HCT116 (cell line): ENCODE measurements around the gene CASK. TPM values are rescaled to one million over a fixed set of nuclear protein-coding genes. Genes with fewer than 3 reads are reported as not detected.
A peak's percentile ranks its signal among the peaks of the same experiment; 100 is the strongest.

Experiments used
- ATAC-seq: fragments of 200-7000 bp; cut with Tn5 transposase; 2 replicates; pipeline ENCODE4 v1.9.1; 2020; ENCODE audit warnings: mild to moderate bottlenecking, moderate library complexity
- BruUV-seq: library from RNA; stranded (reverse); fragments of 400-500 nt; replicated peaks from 2 replicates; lab custom pipeline; 2021; lab: Mats Ljungman, UMichigan
- CTCF ChIA-PET: fragments of 300-600 bp; sonication (Branson Sonifier 250); formaldehyde crosslinking; loops from one replicate; lab custom pipeline; 2021; ENCODE audit warnings: antibody characterized with exemption; lab: Charles Lee
- POLR2A ChIA-PET: fragments of 300-600, 350-600 bp; sonication (Branson Sonifier 250); formaldehyde crosslinking; loops from one replicate; lab custom pipeline; 2021; ENCODE audit warnings: antibody characterized with exemption; lab: Charles Lee
- RAD21 ChIA-PET, 2 experiments: fragments of 300-600 bp; sonication (Branson Sonifier 250); formaldehyde crosslinking; loops; one replicate each; lab custom pipeline; 2023; ENCODE audit warnings: low total read pairs in 2 of 2; ENCODE audit not compliant: uncharacterized antibody in 2 of 2, unreplicated experiment in 2 of 2, low non-redundant PET in 1 of 2; lab: Charles Lee
- DNase-seq: peaks from one replicate; pipeline ENCODE4 v3.0.0-alpha.2; 2010; ENCODE audit warnings: low read depth, low spot score
- H2AFZ ChIP-seq: fragments of 200-600 bp; shearing (Covaris generic), sonication (generic); 2 replicates; pipeline ENCODE4 v1.6.1; 2017; ENCODE audit warnings: low read depth, mixed run types, mixed read lengths, antibody characterized with exemption, low read length; ENCODE audit not compliant: poor library complexity, severe bottlenecking
- H3K27ac ChIP-seq: 2 replicates; pipeline ENCODE4 v1.5.1; 2012; ENCODE audit warnings: low read depth, low read length
- H3K27me3 ChIP-seq: fragments of 200-600 bp; sonication (generic); 2 replicates; pipeline ENCODE4 v1.6.1; 2016; ENCODE audit warnings: mixed run types, low read length, mixed read lengths; ENCODE audit not compliant: insufficient read depth
- H3K36me3 ChIP-seq, 2 experiments: fragments of 200-500 bp in 1 of 2; fragments of 200-600 bp in 1 of 2; sonication (Bioruptor generic) in 1 of 2; sonication (generic) in 1 of 2; 2 replicates each; pipeline versions ENCODE4 v1.5.1 to v1.6.1; 2014 to 2016; ENCODE audit warnings: low read length in 2 of 2, inconsistent platforms in 1 of 2, mixed read lengths in 1 of 2, mixed run types in 1 of 2; ENCODE audit not compliant: insufficient read depth in 2 of 2, control insufficient read depth in 1 of 2
- H3K4me1 ChIP-seq, 2 experiments: fragments of 200-600 bp in 1 of 2; sonication (generic) in 1 of 2; 2 replicates each; pipeline versions ENCODE4 v1.5.1 to v1.6.1; 2012 to 2017; ENCODE audit warnings: low read length in 2 of 2, inconsistent platforms in 1 of 2, mild to moderate bottlenecking in 1 of 2, mixed read lengths in 1 of 2, mixed run types in 1 of 2, moderate library complexity in 1 of 2; ENCODE audit not compliant: insufficient read depth in 2 of 2, control insufficient read depth in 1 of 2
- H3K4me2 ChIP-seq: fragments of 200-600 bp; sonication (generic); 2 replicates; pipeline ENCODE4 v1.6.1; 2017; ENCODE audit warnings: mixed run types, low read length, mixed read lengths
- H3K4me3 ChIP-seq, 2 experiments: fragments of 200-600 bp in 1 of 2; sonication (generic) in 1 of 2; replicated peaks in 1 of 2; 2 replicates each; pipeline ENCODE4 v1.5.1; 2011 to 2016; ENCODE audit warnings: low read length in 2 of 2, control low read depth in 1 of 2, low read depth in 1 of 2, mild to moderate bottlenecking in 1 of 2, mixed read lengths in 1 of 2, mixed run types in 1 of 2
- H3K79me2 ChIP-seq: fragments of 200-600 bp; sonication (generic); 2 replicates; pipeline ENCODE4 v1.6.1; 2017; ENCODE audit warnings: mild to moderate bottlenecking, mixed run types, low read length, moderate library complexity, mixed read lengths; ENCODE audit not compliant: insufficient read depth
- H3K9ac ChIP-seq: fragments of 200-600 bp; sonication (generic); 2 replicates; pipeline ENCODE4 v1.6.1; 2016; ENCODE audit warnings: low read length, mixed read lengths
- H3K9me2 ChIP-seq: fragments of 200-600 bp; sonication (generic), shearing (Covaris generic); 2 replicates; pipeline ENCODE4 v1.6.1; 2017; ENCODE audit warnings: mixed run types, mild to moderate bottlenecking, moderate library complexity; ENCODE audit not compliant: insufficient read depth
- H3K9me3 ChIP-seq, 2 experiments: fragments of 200-500 bp in 1 of 2; fragments of 200-600 bp in 1 of 2; sonication (Bioruptor generic) in 1 of 2; sonication (generic) in 1 of 2; 2 replicates each; pipeline ENCODE4 v1.6.1; 2014 to 2017; ENCODE audit warnings: low read length in 2 of 2, mixed read lengths in 2 of 2, inconsistent platforms in 1 of 2, low read depth in 1 of 2, mild to moderate bottlenecking in 1 of 2, mixed run types in 1 of 2, moderate library complexity in 1 of 2; ENCODE audit not compliant: control insufficient read depth in 1 of 2, insufficient read depth in 1 of 2
- H4K20me1 ChIP-seq: fragments of 200-600 bp; sonication (generic), shearing (Covaris generic); 2 replicates; pipeline ENCODE4 v1.6.1; 2017; ENCODE audit warnings: mixed run types, mild to moderate bottlenecking, moderate library complexity; ENCODE audit not compliant: insufficient read depth
- CEBPB ChIP-seq: IDR thresholded peaks from 2 replicates; pipeline ENCODE4 v1.6.1; 2012; ENCODE audit warnings: low read depth
- EZH2 ChIP-seq: fragments of 200-600 bp; sonication (generic); IDR thresholded peaks from 2 replicates; pipeline ENCODE4 v1.6.1; 2017; ENCODE audit warnings: antibody characterized with exemption, mixed run types
- POLR2AphosphoS5 ChIP-seq: IDR thresholded peaks from 2 replicates; pipeline ENCODE4 v1.6.1; 2011; ENCODE audit warnings: mild to moderate bottlenecking, low read depth, low read length, moderate library complexity
- RAD21 ChIP-seq: IDR thresholded peaks from 2 replicates; pipeline ENCODE4 v1.6.1; 2012; ENCODE audit warnings: low read depth, mild to moderate bottlenecking
- SIN3A ChIP-seq: IDR thresholded peaks from 2 replicates; pipeline ENCODE4 v1.6.1; 2012; ENCODE audit warnings: low read depth
- TCF7L2 ChIP-seq: IDR thresholded peaks from 2 replicates; pipeline ENCODE4 v1.7.0; 2011; ENCODE audit warnings: borderline replicate concordance, inconsistent platforms; ENCODE audit not compliant: insufficient read depth, insufficient read length; ENCODE audit errors: extremely low read depth
- intact Hi-C: fragments of 100-400 bp; cut with micrococcal nuclease; formaldehyde crosslinking; loops from 2 replicates; pipeline ENCODE4 v1.10.0; 2022
- total RNA-seq: library from RNA; stranded (reverse); gene quantifications from one replicate; pipeline ENCODE4 v1.2.1, GENCODE V29; 2021; ENCODE audit not compliant: unreplicated experiment
- TF ChIP-seq, protein P1 (sequence below), 3 experiments: fragments of 200-600 bp in 1 of 3; sonication (generic) in 1 of 3; IDR thresholded peaks in 2 of 3; conservative IDR thresholded peaks in 1 of 3; 2 replicates each; pipeline ENCODE4 v1.5.1; 2012 to 2017; ENCODE audit warnings: low read depth in 2 of 3, low read length in 2 of 3, antibody characterized with exemption in 1 of 3, borderline replicate concordance in 1 of 3, control low read depth in 1 of 3, mild to moderate bottlenecking in 1 of 3, mixed read lengths in 1 of 3, mixed run types in 1 of 3, moderate library complexity in 1 of 3; ENCODE audit not compliant: insufficient read depth in 1 of 3
- TF ChIP-seq, protein P2 (sequence below): IDR thresholded peaks from 2 replicates; pipeline ENCODE4 v1.6.1; 2011; ENCODE audit warnings: mild to moderate bottlenecking, low read length, moderate library complexity; ENCODE audit not compliant: insufficient replicate concordance; ENCODE audit errors: extremely low read depth

Gene CASK
- total RNA-seq, 1 experiment from 2014 or later: 39.0 TPM

DNA sequence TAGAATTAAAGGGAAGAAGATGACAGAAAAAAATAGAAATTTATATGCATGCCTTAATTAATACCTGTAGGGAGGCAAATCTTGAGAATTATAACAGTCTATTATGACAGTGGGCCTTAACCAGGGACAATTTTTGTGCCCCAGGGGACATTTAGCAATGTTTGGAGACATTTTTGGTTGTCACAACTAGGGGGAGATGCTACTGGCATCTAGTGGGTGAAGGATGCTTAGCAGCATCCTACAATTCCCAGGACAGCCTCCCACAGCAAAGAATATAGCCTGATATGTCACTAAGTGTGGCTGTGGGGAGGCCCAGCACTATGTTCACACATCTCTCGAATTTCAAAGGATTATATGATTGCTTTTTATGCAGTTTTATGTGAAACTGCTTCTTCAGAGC lies 188.8 kb downstream of the CASK start:
- no peaks in the 10 kb centered on the region for H3K36me3 ChIP-seq
- no peak overlapping the region for H3K27ac ChIP-seq
- H2AFZ ChIP-seq: no peak overlapping the region
- DNase-seq: peak; percentile 2
- POLR2A ChIA-PET: no interaction called here
- H3K4me1 ChIP-seq: no peaks in the 10 kb centered on the region
- H3K9me2 ChIP-seq: no peaks in the 10 kb centered on the region
- BruUV-seq: no TSS peak
- peak; percentile 32; the same call in 1 of the 2 replicates for TF ChIP-seq RAD21
- no peak for TF ChIP-seq TCF7L2
- TF ChIP-seq, protein P1, sequence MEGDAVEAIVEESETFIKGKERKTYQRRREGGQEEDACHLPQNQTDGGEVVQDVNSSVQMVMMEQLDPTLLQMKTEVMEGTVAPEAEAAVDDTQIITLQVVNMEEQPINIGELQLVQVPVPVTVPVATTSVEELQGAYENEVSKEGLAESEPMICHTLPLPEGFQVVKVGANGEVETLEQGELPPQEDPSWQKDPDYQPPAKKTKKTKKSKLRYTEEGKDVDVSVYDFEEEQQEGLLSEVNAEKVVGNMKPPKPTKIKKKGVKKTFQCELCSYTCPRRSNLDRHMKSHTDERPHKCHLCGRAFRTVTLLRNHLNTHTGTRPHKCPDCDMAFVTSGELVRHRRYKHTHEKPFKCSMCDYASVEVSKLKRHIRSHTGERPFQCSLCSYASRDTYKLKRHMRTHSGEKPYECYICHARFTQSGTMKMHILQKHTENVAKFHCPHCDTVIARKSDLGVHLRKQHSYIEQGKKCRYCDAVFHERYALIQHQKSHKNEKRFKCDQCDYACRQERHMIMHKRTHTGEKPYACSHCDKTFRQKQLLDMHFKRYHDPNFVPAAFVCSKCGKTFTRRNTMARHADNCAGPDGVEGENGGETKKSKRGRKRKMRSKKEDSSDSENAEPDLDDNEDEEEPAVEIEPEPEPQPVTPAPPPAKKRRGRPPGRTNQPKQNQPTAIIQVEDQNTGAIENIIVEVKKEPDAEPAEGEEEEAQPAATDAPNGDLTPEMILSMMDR (IDR thresholded peaks at IDR 0.05 in 2 of 3, conservative IDR thresholded peaks at IDR 0.05 in 1 of 3; ENCODE audit: borderline replicate concordance in 1 of 3, insufficient read depth in 1 of 3, low read depth in 2 of 3, low read length in 2 of 3): peak in 2 of 3 experiments; percentile 48 to 50; a peak in 4 of 6 replicates
- peak; percentile 67 for ATAC-seq
- H3K4me3 ChIP-seq: no peak overlapping the region
- no peaks in the 10 kb centered on the region for H4K20me1 ChIP-seq
- RAD21 ChIA-PET: no interaction called here
- CTCF ChIA-PET: no interaction called here
- no peaks in the 10 kb centered on the region for H3K27me3 ChIP-seq
- intact Hi-C loops: no loop called here
- no peaks in the 10 kb centered on the region for H3K79me2 ChIP-seq
- H3K9ac ChIP-seq: no peak overlapping the region
- H3K9me3 ChIP-seq: no peaks in the 10 kb centered on the region
- no peak overlapping the region for H3K4me2 ChIP-seq

DNA sequence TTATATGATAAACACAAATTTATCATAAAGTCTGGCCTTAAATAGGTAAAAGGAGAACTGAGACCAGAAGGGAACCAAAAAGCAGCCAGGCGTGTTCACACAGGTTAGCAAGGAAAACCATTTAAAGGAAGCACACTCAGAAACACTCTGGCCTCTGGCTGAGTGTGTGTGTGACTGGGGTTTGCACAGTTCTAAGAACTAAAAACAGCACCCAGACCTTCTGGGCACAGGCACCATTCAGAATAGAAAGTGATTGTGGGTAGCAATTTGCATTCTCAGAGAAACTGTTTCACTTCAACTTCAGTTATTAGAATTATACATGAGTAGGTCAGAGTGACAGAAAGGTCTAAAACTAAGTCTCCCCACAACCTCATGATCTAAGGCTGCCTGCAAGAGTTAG lies 189.4 kb downstream of the CASK start:
- intact Hi-C loops: no loop called here
- POLR2A ChIA-PET: no interaction called here
- no peaks in the 10 kb centered on the region for H3K36me3 ChIP-seq
- no peaks in the 10 kb centered on the region for H4K20me1 ChIP-seq
- CTCF ChIA-PET: no interaction called here
- no peaks in the 10 kb centered on the region for H3K79me2 ChIP-seq
- no peak for ATAC-seq
- RAD21 ChIA-PET: no interaction called here
- no peak overlapping the region for H3K4me2 ChIP-seq
- no peaks in the 10 kb centered on the region for H3K9me3 ChIP-seq
- no peaks in the 10 kb centered on the region for H3K4me1 ChIP-seq
- no peak for DNase-seq
- H3K27ac ChIP-seq: no peak overlapping the region
- BruUV-seq: no TSS peak
- H3K9me2 ChIP-seq: no peaks in the 10 kb centered on the region
- TF ChIP-seq CEBPB (no peak), EZH2 (no peak), POLR2AphosphoS5 (no peak), SIN3A (no peak)
- TF ChIP-seq, protein P2, sequence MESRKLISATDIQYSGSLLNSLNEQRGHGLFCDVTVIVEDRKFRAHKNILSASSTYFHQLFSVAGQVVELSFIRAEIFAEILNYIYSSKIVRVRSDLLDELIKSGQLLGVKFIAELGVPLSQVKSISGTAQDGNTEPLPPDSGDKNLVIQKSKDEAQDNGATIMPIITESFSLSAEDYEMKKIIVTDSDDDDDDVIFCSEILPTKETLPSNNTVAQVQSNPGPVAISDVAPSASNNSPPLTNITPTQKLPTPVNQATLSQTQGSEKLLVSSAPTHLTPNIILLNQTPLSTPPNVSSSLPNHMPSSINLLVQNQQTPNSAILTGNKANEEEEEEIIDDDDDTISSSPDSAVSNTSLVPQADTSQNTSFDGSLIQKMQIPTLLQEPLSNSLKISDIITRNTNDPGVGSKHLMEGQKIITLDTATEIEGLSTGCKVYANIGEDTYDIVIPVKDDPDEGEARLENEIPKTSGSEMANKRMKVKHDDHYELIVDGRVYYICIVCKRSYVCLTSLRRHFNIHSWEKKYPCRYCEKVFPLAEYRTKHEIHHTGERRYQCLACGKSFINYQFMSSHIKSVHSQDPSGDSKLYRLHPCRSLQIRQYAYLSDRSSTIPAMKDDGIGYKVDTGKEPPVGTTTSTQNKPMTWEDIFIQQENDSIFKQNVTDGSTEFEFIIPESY: no peak
- H2AFZ ChIP-seq: no peak overlapping the region
- H3K27me3 ChIP-seq: no peaks in the 10 kb centered on the region
- no peak overlapping the region for H3K9ac ChIP-seq
- H3K4me3 ChIP-seq: no peak overlapping the region
